ENCODE data around the gene DOCK1.

Gene DOCK1

GRCh38 chr10:127021801-127022200, 116.6 kb downstream of the DOCK1 start:
- H3K27ac ChIP-seq = no peak overlapping the region
- no peaks in the 10 kb centered on the region for H3K36me3 ChIP-seq (ENCODE audit: insufficient read depth)
- no peak for TF ChIP-seq CTCF (conservative IDR thresholded peaks at IDR 0.05; ENCODE audit: low read depth, low read length)
- no peaks in the 10 kb centered on the region for H4K20me1 ChIP-seq (ENCODE audit: insufficient read depth)
- no peaks in the 10 kb centered on the region for H3K4me1 ChIP-seq (ENCODE audit: low read depth, poor library complexity, severe bottlenecking)
- H2AFZ ChIP-seq (ENCODE audit: low read depth) = no peak overlapping the region
- H3K27me3 ChIP-seq (ENCODE audit: insufficient read depth, low read depth) = no peaks in the 10 kb centered on the region
- H3K4me3 ChIP-seq (IDR thresholded peaks at IDR 0.05; ENCODE audit: insufficient read depth, low read depth, low read length) = no peak overlapping the region
- no peaks in the 10 kb centered on the region for H3K79me2 ChIP-seq (ENCODE audit: insufficient read depth, low read depth)
- H3K9ac ChIP-seq = no peak overlapping the region
- no peak overlapping the region for H3K4me2 ChIP-seq

- Histone ChIP-seq H3K4me1 (ENCODE audit: low read depth, poor library complexity, severe bottlenecking) (no peaks in the 10 kb centered on the region), H3K9ac (no peak overlapping the region), H3K36me3 (ENCODE audit: insufficient read depth) (no peaks in the 10 kb centered on the region), H3K4me2 (no peak overlapping the region), H3K4me3 (IDR thresholded peaks at IDR 0.05; ENCODE audit: insufficient read depth, low read depth, low read length) (no peak overlapping the region), H2AFZ (ENCODE audit: low read depth) (no peak overlapping the region), H3K27me3 (ENCODE audit: insufficient read depth, low read depth) (no peaks in the 10 kb centered on the region), H3K27ac (no peak overlapping the region), H3K79me2 (ENCODE audit: insufficient read depth, low read depth) (no peaks in the 10 kb centered on the region), H4K20me1 (ENCODE audit: insufficient read depth) (no peaks in the 10 kb centered on the region)
- TF ChIP-seq CTCF (conservative IDR thresholded peaks at IDR 0.05; ENCODE audit: low read depth, low read length) = no peak
Measured at GRCh38 chr10:127024685-127025435, 119.6 kb downstream of the DOCK1 start.

GRCh38 chr10:127027786-127028185, 122.6 kb downstream of the DOCK1 start:
- TF ChIP-seq CTCF (conservative IDR thresholded peaks at IDR 0.05; ENCODE audit: low read depth, low read length) = no peak
- no peak overlapping the region for H3K4me3 ChIP-seq (IDR thresholded peaks at IDR 0.05; ENCODE audit: insufficient read depth, low read depth, low read length)
- H3K36me3 ChIP-seq (ENCODE audit: insufficient read depth) = no peaks in the 10 kb centered on the region
- H3K4me1 ChIP-seq (ENCODE audit: low read depth, poor library complexity, severe bottlenecking) = no peaks in the 10 kb centered on the region
- no peak overlapping the region for H3K4me2 ChIP-seq
- no peak overlapping the region for H2AFZ ChIP-seq (ENCODE audit: low read depth)
- no peaks in the 10 kb centered on the region for H3K79me2 ChIP-seq (ENCODE audit: insufficient read depth, low read depth)
- H3K27ac ChIP-seq = no peak overlapping the region
- no peak overlapping the region for H3K9ac ChIP-seq
- no peaks in the 10 kb centered on the region for H3K27me3 ChIP-seq (ENCODE audit: insufficient read depth, low read depth)
- H4K20me1 ChIP-seq (ENCODE audit: insufficient read depth) = no peaks in the 10 kb centered on the region

GRCh38 chr10:127028556-127028955, 123.3 kb downstream of the DOCK1 start:
- Histone ChIP-seq H3K36me3 (ENCODE audit: insufficient read depth) (no peaks in the 10 kb centered on the region), H3K27me3 (ENCODE audit: insufficient read depth, low read depth) (no peaks in the 10 kb centered on the region), H3K27ac (no peak overlapping the region), H4K20me1 (ENCODE audit: insufficient read depth) (no peaks in the 10 kb centered on the region), H3K4me2 (no peak overlapping the region), H3K4me3 (IDR thresholded peaks at IDR 0.05; ENCODE audit: insufficient read depth, low read depth, low read length) (no peak overlapping the region), H2AFZ (ENCODE audit: low read depth) (no peak overlapping the region), H3K79me2 (ENCODE audit: insufficient read depth, low read depth) (no peaks in the 10 kb centered on the region), H3K4me1 (ENCODE audit: low read depth, poor library complexity, severe bottlenecking) (no peaks in the 10 kb centered on the region), H3K9ac (no peak overlapping the region)
- TF ChIP-seq CTCF (conservative IDR thresholded peaks at IDR 0.05; ENCODE audit: low read depth, low read length) = no peak

All from KMS-11 (cell line).